GM21390 (cell line): Measurements from ENCODE around the gene ABCC9.

Experiments
- ATAC-seq: cut with Tn5 transposase; IDR thresholded peaks from one replicate; pipeline ENCODE4 v1.9.1; 2021; ENCODE audit not compliant: unreplicated experiment

Gene ABCC9

DNA sequence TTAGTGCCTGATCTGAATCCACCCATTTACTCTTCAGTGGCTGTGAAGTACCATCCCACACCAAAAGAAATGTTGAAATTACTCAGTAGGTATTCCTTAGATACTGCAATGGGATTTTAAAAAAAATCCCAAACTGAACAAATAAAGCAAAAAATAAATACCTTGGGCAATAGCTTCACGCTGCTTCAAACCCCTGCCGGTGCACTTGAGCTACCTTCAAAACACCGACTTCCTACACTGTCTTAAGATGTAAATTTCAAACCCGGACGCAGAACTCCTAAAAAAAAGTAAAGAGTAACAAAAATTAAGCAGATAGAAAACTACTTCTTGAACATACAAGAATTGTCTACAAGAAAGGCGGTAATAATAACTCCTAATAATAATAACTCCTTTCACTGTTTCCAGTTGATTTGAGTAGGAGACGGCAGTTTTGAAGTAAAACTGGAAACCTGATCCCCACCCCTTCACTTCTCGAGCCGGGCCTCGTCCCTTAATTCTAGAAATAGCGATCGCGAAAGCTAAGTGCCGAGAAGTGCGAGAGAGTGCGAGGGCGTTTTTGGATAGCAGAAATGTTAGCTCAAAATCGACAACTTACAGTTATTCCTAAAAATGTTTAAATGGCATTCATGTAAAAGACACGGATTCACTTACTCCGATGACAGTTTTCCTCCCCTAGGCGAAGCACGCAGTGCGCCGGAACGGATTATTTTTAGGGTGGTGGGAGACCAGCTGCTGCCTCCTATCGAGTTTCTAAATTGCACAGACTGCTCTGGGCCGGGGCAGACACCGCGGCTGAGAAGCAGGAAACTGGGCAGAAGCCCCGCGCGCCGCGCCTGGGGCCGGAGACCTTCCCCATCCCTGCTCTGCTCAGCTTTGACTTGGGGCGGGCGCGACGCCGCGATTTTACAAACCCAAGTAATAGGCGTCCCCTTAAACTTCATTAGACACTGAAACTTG, at the start of gene ABCC9:
Gene ABCC9, minus strand, starts transcription at position 878 of the 957 bp plus-strand sequence. CDS start 4,752 bp downstream, outside the sequence.
- ATAC-seq: no peak

DNA sequence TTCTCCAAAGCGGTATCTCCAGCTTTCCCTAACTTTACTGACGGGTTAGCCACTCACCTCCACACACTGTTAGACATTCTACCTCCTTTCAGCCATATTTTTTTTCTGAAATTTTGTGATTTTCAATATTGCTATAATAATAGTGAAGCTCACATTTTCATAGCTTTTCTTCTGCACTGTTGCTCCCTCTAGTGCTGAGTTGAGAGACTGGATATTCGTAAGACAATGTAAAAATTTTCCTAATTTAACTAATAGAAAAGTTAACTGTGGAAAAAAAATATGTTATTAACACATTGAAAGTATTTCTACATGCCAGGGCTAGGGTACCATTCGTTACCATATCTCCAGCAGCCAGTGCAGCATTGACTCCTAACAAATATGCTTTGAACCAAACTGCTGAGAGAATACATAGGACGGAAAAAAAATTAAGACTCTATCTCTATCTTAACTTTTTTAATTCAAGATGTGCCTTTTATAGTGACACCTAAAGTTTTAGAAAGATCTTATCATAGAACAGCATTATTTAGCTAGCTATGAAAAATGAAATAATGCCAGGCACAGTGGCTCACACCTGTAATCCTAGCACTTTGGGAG, 48.7 kb upstream of the ABCC9 start:
- ATAC-seq: no peak

DNA sequence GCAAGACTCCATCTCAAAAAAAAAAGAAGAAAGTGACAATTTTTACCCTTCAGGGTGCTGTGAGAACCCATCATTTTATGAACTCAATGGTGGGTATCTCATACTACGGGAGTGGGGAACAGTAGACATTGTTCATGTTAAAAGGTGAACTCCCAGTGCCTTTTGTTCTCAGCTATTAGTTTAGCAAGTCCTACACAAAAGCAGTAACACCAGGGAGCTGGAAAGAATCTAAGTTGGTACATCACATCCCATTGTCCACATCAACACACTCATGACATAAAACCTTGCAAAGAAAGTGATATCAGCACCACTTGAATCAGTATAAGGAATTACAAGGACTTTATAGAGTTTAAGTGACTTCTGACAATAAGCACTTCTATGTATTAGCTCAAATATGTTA, 47.4 kb upstream of the ABCC9 start:
- ATAC-seq: no peak

DNA sequence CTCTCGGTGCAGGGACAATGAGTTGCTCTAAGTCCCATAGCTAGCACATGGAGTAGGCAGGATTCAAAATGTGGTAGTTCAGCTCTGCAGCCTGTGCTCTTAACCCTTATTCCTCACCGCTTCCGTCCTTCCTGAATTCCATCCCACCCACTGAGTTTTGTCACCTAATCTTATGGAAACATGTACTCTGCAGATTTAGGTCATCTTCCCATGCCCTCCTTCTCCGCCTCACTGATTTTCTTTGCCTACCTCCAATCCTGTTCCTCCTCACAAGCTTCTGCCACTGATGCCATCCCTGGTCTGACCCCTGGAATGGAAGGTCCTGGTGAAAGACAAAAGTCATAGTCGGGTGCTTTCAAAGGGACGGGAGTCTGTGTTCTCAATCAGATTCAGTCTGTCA, 46.5 kb upstream of the ABCC9 start:
- ATAC-seq: no peak

DNA sequence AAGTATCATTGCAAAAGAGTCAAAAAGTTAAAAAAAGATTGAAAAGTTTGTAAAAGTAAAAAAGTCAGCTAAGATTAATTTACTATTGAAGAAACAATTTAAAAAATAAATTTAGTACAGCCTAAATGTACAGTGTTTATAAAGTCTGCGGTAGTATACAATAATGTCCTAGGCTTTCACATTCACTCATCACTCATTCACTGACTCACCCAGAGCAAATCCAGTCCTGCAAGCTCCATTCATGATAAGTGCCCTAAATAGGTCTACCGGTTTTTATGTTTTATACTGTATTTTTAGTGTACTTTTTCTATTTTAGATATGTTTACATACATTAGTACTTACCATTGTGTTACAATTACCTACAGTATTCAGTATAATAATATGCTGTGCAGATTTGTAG, 43.9 kb upstream of the ABCC9 start:
- ATAC-seq: no peak

DNA sequence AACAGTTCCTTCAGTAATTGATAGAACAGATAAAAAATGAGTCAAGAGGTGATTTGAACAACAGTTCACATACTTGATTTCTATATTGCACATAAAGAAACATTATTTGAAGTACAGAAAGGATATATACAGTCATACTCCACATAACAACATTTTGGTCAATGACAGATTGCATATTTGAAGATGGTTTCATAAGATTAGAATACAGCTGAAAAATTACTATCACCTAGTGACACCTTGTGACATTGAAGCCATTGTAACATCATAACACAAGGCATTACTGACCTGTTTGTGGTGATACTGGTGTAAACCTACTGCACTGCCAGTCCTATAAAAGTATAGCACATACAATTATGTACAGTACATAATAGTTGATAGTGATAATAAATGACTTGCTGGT, 43.1 kb upstream of the ABCC9 start:
- ATAC-seq: no peak

DNA sequence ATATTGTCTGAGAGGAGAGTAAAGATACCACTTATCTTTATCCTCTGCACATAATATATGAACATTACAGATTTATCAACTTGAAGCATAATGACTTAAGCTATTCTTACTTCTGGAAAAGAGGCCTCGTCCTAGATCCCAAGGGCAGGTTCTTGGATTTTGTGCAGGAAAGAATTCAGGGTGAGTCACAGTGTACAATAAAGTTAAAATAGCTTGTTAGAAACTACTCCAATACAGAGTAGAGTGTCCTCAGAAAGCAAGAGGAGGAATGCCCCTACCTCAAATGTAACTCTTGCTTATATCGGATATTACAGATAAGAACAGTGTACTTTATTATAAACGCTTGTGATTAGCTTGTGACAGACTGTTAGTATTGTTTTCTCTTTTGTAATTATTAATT, 41.9 kb upstream of the ABCC9 start:
- ATAC-seq: no peak

DNA sequence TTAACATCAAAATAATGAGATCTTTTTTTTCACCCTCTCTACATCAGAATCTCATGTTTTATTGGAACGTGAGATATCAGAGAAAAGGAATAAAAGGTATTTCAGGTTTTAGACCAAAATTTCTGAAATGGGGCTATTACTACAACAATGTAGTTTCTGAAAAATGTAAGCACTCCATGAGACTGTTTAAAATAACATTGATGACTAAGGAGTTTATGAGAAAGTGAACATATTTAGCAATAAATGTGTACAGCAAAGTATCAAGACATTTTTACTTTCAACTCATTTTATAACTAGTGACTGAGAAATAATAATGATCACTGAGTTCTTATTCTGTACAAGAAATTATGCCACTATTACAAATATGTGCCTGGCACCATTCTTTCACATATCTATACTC, 39.3 kb upstream of the ABCC9 start:
- ATAC-seq: no peak

DNA sequence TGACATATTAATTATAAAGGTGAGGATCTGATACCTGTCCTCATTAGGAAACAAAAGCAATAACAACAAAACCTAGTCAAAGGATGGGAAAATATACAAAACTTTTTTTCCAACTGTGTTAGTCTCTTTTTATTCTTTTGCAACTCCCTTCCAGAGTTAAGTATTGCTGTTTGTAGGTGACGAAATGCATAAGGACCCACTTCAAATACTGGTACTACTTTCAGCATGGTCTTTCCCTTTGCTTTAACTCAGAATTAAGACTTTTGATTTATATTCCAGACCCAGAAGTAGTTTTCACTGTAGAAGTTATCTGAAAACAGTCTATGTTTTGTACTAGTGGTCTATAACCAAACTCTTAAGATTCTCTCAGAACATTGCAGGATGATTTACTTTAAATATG, 34.1 kb upstream of the ABCC9 start:
- ATAC-seq: no peak

DNA sequence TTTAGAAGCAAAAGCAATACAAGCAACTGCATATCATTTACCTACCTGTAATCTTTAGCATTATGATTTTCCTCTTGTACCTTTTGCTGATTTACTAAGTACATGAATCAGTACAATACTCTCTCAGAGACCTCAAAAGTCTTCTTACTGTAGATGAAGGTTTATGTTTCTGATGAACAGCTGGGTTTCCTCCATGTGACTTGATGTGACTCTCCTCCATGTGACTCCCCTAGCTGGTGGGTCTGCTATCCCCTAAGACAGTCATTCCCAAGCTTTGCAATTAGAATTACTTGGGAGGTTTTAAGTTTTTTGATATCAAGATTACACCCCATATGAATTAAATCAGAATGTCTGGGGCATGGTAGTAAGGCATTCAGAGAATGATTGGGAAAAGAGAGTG, 32.0 kb upstream of the ABCC9 start:
- no peak for ATAC-seq

DNA sequence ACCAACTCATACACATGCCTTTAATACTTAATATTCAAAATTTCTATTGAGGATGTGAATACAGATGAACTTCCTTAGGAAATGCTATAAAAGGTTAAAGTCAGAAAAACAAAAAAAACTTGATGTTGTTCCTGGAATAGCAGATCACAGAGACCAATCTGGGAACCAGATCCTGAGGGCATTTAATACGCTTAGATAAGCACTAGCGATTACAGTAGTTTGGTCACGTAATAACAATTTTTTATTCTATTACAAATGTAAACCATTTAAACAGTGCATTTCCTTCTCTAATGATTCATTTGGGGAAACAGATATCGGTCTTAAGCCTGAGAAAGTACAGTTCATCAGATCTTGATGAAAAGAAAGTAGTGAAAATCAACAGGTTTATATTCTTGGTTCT, 30.8 kb upstream of the ABCC9 start:
- ATAC-seq: no peak

DNA sequence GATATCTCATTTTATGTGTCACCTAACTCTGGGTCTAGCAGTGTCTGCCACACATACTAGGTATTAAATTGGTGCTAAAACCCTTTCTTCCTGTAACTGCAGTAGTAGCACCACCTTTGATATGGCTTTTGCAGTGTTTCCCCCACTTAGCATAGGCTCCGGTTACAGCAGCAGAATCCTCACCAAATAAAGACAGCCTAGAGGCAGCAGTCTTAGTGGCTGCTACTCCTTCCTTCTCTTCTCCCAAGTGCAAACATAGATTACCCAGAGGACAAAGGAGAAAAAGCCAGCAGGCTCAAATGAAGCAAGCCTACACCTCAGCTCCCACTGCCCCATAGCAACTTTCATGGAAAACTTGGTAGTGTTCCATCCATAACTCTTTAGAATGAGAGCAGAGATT, 30.1 kb upstream of the ABCC9 start:
- ATAC-seq: no peak

DNA sequence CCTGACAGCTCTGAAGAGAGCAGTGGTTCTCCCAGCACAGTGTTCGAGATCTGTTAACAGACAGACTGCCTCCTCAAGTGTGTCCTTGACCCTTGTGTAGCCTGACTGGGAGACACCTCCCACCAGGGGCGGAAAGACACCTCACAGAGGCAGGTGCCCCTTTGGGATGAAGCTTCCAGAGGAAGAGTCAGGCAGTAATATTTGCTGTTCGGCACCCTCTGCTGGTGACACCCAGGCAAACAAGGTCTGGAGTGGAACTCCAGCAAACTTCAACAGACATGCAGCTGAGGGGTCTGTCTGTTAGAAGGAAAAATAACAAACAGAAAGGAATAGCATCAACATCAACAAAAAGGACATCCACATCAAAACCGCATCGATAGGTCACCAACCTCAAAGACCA, 21.6 kb upstream of the ABCC9 start:
- no peak for ATAC-seq

DNA sequence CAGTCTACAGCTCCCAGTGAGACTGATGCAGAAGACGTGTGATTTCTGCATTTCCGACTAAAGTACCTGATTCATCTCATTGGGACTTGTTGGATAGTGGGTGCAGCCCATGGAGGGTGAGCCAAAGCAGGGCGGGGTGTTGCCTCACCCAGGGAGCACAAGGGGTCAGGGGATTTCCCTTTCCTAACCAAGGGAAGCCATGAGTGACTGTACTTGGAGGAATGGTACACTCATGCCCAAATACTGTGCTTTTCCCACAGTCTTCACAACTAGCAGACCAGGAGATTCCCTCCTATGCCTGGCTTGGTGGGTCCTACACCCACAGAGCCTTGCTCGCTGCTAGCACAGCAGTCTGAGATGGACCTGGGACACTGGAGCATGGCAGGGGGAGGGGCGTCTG, 21.0 kb upstream of the ABCC9 start:
- no peak for ATAC-seq

DNA sequence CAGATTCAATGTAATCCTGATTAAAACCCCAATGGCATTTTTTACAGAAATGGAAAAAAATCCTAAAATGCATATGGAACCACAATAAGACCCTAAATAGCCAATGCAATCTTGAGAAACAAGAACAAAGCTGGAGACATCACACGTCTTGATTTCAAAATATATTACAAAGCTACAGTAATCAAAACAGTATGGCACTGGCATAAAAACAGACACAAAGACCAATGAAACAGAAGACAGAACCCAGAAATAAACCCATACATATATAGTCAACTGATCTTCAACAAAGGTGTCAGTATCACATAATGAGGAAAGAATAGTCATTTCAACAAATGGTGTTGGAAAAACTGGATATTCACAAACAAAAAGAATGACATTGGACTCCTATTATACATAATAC, 9.4 kb upstream of the ABCC9 start:
- no peak for ATAC-seq

DNA sequence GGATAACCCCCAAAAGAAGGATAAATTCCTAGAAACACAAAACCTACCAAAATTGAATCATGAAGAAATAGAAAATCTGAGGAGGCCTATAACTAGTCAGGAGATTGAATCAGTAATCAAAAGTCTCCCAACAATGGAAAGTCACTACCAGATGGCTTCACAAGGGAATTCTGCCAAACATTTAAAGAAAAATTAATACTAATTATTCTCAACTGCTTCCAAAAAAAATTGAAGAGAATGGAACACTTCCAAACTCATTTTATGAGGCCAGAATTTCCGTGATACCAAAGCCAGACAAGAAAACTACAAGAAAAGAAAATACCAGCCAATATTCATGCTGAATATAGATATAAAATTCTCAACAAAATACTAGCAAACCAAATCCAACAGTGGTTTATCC, 7.8 kb upstream of the ABCC9 start:
- ATAC-seq: no peak

DNA sequence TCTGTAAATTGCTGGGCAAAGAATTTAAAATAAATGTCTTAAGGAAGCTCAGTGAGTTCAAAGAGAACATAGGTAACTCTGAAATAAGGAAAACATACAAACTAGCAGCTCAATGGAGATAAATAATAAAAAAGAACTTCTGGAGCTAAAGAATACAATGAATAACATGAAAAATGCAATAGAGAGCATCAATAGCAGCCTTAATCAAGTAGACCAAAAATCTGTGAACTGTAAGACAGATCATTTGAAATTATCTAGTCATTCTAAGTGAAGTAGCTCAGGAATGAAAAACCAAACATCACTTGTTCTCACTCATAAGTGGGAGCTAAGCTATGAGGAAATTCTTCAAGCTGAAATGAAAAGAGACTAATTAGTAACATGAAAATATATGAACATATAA, 5.8 kb upstream of the ABCC9 start:
- ATAC-seq: no peak

DNA sequence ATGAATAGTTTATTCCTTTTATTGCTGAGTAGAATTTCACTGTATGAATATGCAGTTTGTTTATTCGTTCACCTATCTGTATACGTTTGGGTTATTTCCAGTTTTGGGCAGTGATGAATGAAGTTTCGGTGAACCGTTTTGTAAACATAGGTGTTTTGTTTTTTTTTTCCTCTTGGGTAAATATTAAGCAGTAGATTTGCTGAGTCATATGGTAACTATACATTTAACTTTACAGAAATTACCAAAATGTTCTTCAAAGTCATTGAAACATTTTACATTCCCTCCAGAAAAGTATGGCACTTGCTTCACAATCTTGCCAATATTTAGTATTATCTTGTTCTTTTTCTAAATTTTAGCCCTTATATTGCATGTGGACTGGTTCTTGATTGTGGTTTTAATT, 3.8 kb upstream of the ABCC9 start:
- no peak for ATAC-seq

DNA sequence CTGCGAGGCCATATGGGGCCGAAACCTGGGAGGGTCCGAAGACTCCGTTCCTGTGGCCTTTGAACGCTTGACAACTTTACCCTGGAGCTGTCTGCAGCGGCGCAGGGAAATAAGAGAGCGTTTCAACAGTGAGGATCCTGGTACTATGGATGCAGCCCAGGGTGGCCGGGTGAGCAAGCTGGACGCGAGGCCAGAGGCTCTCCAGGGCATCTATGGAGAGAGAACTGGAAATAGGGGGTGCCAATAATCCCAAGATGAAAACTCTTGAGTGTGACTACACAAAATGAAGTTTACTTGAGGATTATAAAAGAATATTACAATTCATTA, 1.1 kb upstream of the ABCC9 start:
- no peak for ATAC-seq

DNA sequence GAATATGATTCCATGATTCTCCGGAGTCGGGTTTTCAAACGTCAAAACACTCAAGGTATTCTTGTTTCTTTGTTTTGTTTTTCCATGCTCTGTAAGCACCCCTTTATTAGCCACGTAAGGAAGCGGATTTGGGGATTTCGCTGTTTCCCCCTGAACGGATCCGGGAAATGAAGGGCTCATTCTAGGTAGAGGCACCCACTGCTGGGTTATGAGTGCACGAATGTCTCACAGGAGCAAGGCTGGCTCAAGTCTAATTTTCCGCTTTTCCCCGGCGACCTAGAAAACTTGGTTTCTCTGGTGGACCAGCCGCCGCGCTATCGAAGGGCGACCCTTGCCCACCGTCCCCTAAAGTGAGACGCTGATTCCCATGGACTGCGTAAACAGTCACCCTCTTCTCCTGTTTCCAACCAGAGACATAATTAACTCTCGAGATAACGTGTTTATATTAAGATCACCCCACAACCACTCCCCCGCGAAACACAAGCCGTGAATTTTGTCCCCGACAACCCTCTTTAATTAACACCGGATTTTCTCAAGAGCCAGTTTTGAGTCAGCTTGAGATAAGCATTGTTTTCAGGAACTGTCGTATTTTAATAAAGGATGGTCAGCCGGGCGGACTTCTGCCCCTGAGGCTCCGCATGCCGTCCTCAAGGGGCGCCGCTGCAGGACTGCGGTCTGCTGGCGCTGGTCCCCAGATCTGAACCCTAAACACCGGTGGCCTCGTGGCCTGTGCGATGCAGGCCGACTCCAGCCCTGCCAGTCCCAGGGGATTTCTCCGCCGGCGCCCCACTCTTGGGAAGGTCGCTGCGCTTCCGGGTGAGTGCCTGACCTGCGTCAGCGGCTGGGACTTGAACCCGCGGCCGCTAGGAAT, 515 bp upstream of the ABCC9 start:
- no peak for ATAC-seq

DNA sequence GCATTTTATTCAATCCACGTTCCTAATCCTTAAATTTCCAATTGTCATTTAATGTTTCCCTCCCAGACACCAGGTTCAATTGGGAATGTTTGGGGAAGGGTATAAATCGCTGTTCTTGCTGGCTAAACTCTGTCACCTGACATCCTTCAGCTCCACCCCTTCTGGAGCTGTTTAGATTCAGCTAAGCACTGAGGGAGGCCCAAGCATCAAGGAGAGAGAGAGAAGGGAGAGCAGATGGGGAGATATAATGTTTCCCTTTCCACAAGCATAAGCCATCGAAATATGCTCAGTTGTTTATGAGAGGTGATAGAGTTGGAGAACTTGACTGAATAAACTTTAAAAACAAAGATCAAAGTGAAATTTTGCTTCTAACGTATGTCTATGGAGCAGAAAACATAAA, 1.8 kb downstream of the ABCC9 start:
- no peak for ATAC-seq

DNA sequence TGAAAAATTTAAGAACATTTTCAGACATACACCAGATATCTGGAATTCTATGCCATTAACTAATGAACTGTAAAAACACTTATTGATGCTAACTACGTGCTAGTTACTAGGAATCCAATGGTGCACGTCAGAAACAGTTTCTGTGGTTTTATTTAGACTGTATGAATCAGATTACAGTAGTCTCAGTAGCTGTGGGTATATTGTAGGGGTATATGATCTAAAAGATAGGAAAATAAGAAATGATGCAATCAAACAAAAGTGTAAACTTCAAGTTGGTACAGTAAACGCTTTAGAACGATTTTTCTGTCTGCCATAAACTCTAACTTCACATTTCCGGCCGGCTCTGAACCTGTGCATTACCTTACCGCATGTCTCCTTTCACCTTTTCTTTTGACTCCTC, 2.3 kb downstream of the ABCC9 start:
- ATAC-seq: no peak
